Activated B cell treated with CpG ODN at 0.5 μM for 24 hours (primary cell): Measurements from ENCODE around the gene PIEZO1. TPM values are rescaled to one million over a fixed set of nuclear protein-coding genes. Genes with fewer than 3 reads are reported as not detected.

ENCODE experiments used
- ATAC-seq: fragments of 200-7000 bp; cut with Tn5 transposase; one replicate; pipeline ENCODE4 v1.10.0; 2021; ENCODE audit warnings: low read depth, mild to moderate bottlenecking, moderate library complexity
- CTCF ChIA-PET: fragments of 350-600 bp; sonication (Branson Sonifier 250); formaldehyde crosslinking; loops from one replicate; lab custom pipeline; 2021; ENCODE audit warnings: antibody characterized with exemption; lab: Charles Lee
- POLR2A ChIA-PET: fragments of 350-600 bp; sonication (Branson Sonifier 250); formaldehyde crosslinking; loops from one replicate; lab custom pipeline; 2021; ENCODE audit warnings: antibody characterized with exemption; lab: Charles Lee
- DNase-seq: peaks from one replicate; pipeline ENCODE4 v3.0.0; 2022
- H3K27ac Mint-ChIP-seq: one replicate; pipeline ENCODE4 v1.8.0; 2020; ENCODE audit warnings: mixed read lengths
- H3K27me3 Mint-ChIP-seq: one replicate; pipeline ENCODE4 v1.8.0; 2021; ENCODE audit warnings: mixed read lengths
- H3K36me3 Mint-ChIP-seq: one replicate; pipeline ENCODE4 v1.8.0; 2021; ENCODE audit warnings: low read depth, mixed read lengths
- H3K4me1 Mint-ChIP-seq: one replicate; pipeline ENCODE4 v1.8.0; 2021; ENCODE audit warnings: mixed read lengths
- H3K4me3 Mint-ChIP-seq: one replicate; pipeline ENCODE4 v1.8.0; 2020; ENCODE audit warnings: mild to moderate bottlenecking, mixed read lengths
- H3K9me3 Mint-ChIP-seq: one replicate; pipeline ENCODE4 v1.8.0; 2020; ENCODE audit warnings: mixed read lengths
- CTCF ChIP-seq: fragments of 200-600 bp; IDR thresholded peaks from one replicate; pipeline ENCODE4 v1.8.0; 2022; ENCODE audit warnings: antibody characterized with exemption, mild to moderate bottlenecking
- intact Hi-C: fragments of 100-400 bp; cut with micrococcal nuclease; formaldehyde crosslinking; loops from one replicate; pipeline ENCODE4 v1.15.1; 2024
- total RNA-seq: library from RNA; stranded (reverse); gene quantifications from 2 replicates; pipeline ENCODE4 v1.2.3, GENCODE V29; 2022

The PIEZO1 gene
- total RNA-seq, 1 donor from 2014 or later: 85.9 TPM

- ChIA-PET POLR2A (interaction anchor here (1.0 kb wide), 1 partner anchor 475 kb away, joined by 4 read pairs; the partner anchor contains the start of gene ZNF778), CTCF (interaction anchor here (0.6 to 2.0 kb wide), 15 partner anchors 10 to 475 kb away, joined by 3 to 12 read pairs (median 4); partner anchors contain the start of genes APRT, GALNS, PIEZO1 and TRAPPC2L)
- DNase-seq (no peak), ATAC-seq (no peak)
- intact Hi-C loops: no loop called here
- Mint-ChIP-seq H3K9me3 (no peaks in the 10 kb centered on the region), H3K4me1 (peaks cover 51% of the 10 kb centered on the region), H3K27me3 (no peaks in the 10 kb centered on the region), H3K36me3 (peaks cover 11% of the 10 kb centered on the region), H3K4me3 (no peak overlapping the region), H3K27ac (no peak overlapping the region)
- TF ChIP-seq CTCF: no peak
Measured at GRCh38 chr16:88742896-88743605, 42.0 kb downstream of the PIEZO1 start.

- no peak overlapping the region for H3K4me3 Mint-ChIP-seq
- POLR2A ChIA-PET: no interaction called here
- peaks cover 11% of the 10 kb centered on the region for H3K36me3 Mint-ChIP-seq
- no peak overlapping the region for H3K27ac Mint-ChIP-seq
- DNase-seq: no peak
- no peaks in the 10 kb centered on the region for H3K27me3 Mint-ChIP-seq
- H3K9me3 Mint-ChIP-seq: no peaks in the 10 kb centered on the region
- no peak for TF ChIP-seq CTCF
- ATAC-seq: no peak
- CTCF ChIA-PET: interaction anchor here (0.6 kb wide), 1 partner anchor 46 kb away, joined by 3 read pairs; no protein-coding TSS in a partner anchor
- intact Hi-C loops: no loop called here
- H3K4me1 Mint-ChIP-seq: peaks cover 38% of the 10 kb centered on the region
Measured at GRCh38 chr16:88741368-88741767, 43.7 kb downstream of the PIEZO1 start.

GRCh38 chr16:88740727-88741055 is 44.3 kb downstream of the PIEZO1 start:
- ATAC-seq: no peak
- Mint-ChIP-seq H3K36me3 (peaks cover 11% of the 10 kb centered on the region), H3K4me1 (peaks cover 32% of the 10 kb centered on the region), H3K4me3 (no peak overlapping the region), H3K27me3 (no peaks in the 10 kb centered on the region), H3K9me3 (no peaks in the 10 kb centered on the region), H3K27ac (no peak overlapping the region)
- no peak for DNase-seq
- ChIA-PET CTCF (no interaction called here), POLR2A (interaction anchor here (0.6 to 1.0 kb wide), 2 partner anchors 40 to 43 kb away, joined by 3 to 4 read pairs; no protein-coding TSS in a partner anchor)
- no peak for TF ChIP-seq CTCF
- intact Hi-C loops: no loop called here

GRCh38 chr16:88739977-88740726 is 44.9 kb downstream of the PIEZO1 start:
- Mint-ChIP-seq H3K4me1 (peaks cover 26% of the 10 kb centered on the region), H3K36me3 (peaks cover 15% of the 10 kb centered on the region), H3K27me3 (no peaks in the 10 kb centered on the region), H3K9me3 (no peaks in the 10 kb centered on the region), H3K27ac (no peak overlapping the region), H3K4me3 (no peak overlapping the region)
- POLR2A ChIA-PET: interaction anchor here (0.6 to 1.0 kb wide), 2 partner anchors 40 to 44 kb away, joined by 3 to 4 read pairs; no protein-coding TSS in a partner anchor
- intact Hi-C loops: loop anchor here (5.0 kb wide), 2 partner anchors 38 to 197 kb away; no protein-coding TSS in a partner anchor
- CTCF ChIA-PET: no interaction called here
- no peak for TF ChIP-seq CTCF
- no peak for DNase-seq
- no peak for ATAC-seq
